Stimulated activated memory B cell treated with anti-CD40 and anti-IgM and Interleukin-4, amounts not matched to agents 10 μg/mL and 1 μg/mL and 100 μg/mL, for 72 hours (primary cell): ENCODE measurements around the gene ZNF564.

Experiments used
- ATAC-seq: fragments of 150-1000 bp; cut with Tn5 transposase; 2 replicates; pipeline ENCODE4 v1.10.0; 2021
- H3K27ac Mint-ChIP-seq: one replicate; pipeline ENCODE4 v1.8.0; 2022; ENCODE audit warnings: mild to moderate bottlenecking, mixed read lengths
- H3K27me3 Mint-ChIP-seq: one replicate; pipeline ENCODE4 v1.8.0; 2022; ENCODE audit warnings: mixed read lengths
- H3K36me3 Mint-ChIP-seq: one replicate; pipeline ENCODE4 v1.8.0; 2022; ENCODE audit warnings: mixed read lengths
- H3K4me1 Mint-ChIP-seq: one replicate; pipeline ENCODE4 v1.8.0; 2022; ENCODE audit warnings: mixed read lengths
- H3K4me3 Mint-ChIP-seq: one replicate; pipeline ENCODE4 v1.8.0; 2022; ENCODE audit warnings: mild to moderate bottlenecking, moderate library complexity, mixed read lengths
- H3K9me3 Mint-ChIP-seq: one replicate; pipeline ENCODE4 v1.8.0; 2022; ENCODE audit warnings: mixed read lengths

ZNF564 gene

GRCh38 chr19:12484011-12484370 is 67.3 kb downstream of the ZNF564 start:
- no peaks in the 10 kb centered on the region for H3K9me3 Mint-ChIP-seq
- ATAC-seq = no peak
- no peaks in the 10 kb centered on the region for H3K27me3 Mint-ChIP-seq
- peak overlapping the region; percentile 73 for H3K27ac Mint-ChIP-seq
- peak overlapping the region; percentile 93 for H3K4me3 Mint-ChIP-seq
- H3K36me3 Mint-ChIP-seq = no peaks in the 10 kb centered on the region
- H3K4me1 Mint-ChIP-seq = peaks cover 38% of the 10 kb centered on the region

DNA sequence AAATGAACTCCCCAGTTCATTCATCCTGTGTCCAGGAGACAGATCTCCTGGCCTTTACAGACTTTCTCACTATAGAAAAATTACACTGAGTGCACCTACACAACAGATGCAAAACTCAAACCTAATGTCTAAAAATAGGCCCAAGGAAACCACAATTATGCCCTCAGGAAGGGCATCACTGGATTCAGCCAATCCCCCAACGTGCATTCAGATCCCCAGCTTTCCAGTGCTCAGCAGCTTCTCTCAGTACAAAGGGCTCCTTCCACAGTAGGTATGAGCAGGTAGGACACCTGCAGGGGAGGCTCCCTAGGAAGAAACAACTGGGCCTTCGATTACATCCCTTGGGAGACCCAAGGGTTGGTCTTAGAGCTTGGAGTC is 68.8 kb downstream of the ZNF564 start:
- Mint-ChIP-seq H3K4me1 (peaks cover 52% of the 10 kb centered on the region), H3K4me3 (peak overlapping the region; percentile 30), H3K9me3 (no peaks in the 10 kb centered on the region), H3K27ac (peak overlapping the region; percentile 90), H3K36me3 (no peaks in the 10 kb centered on the region), H3K27me3 (no peaks in the 10 kb centered on the region)
- ATAC-seq = peak; percentile 25

- Mint-ChIP-seq H3K36me3 (no peaks in the 10 kb centered on the region), H3K4me3 (peak overlapping the region; percentile 65), H3K27me3 (no peaks in the 10 kb centered on the region), H3K27ac (peak overlapping the region; percentile 90), H3K4me1 (peaks cover 53% of the 10 kb centered on the region), H3K9me3 (no peaks in the 10 kb centered on the region)
- no peak for ATAC-seq
Observed at GRCh38 chr19:12481781-12482508, 69.3 kb downstream of the ZNF564 start.

- Mint-ChIP-seq H3K9me3 (no peaks in the 10 kb centered on the region), H3K36me3 (no peaks in the 10 kb centered on the region), H3K27ac (no peak overlapping the region), H3K27me3 (no peaks in the 10 kb centered on the region), H3K4me3 (no peak overlapping the region), H3K4me1 (peaks cover 54% of the 10 kb centered on the region)
- ATAC-seq = no peak
Observed at GRCh38 chr19:12478234-12478941, 72.9 kb downstream of the ZNF564 start.
